RWPE1 (cell line): ENCODE results near the gene TBC1D4.

ENCODE experiments used
- CTCF ChIA-PET: fragments of 350-600 bp; sonication (Branson Sonifier 250); formaldehyde crosslinking; extraction: SDS; loops from one replicate; lab custom pipeline; 2021; lab: Yijun Ruan, JAX
- POLR2A ChIA-PET: fragments of 400-600 bp; formaldehyde crosslinking; extraction: SDS; loops from one replicate; lab custom pipeline; 2020; ENCODE audit warnings: antibody characterized with exemption; ENCODE audit not compliant: low non-redundant PET; lab: Yijun Ruan, JAX
- DNase-seq: peaks from one replicate; pipeline ENCODE4 v3.0.0; 2012; ENCODE audit warnings: low spot score
- H3K27ac ChIP-seq: fragments of 450-650 bp; 2 replicates; pipeline ENCODE4 v1.5.1; 2017
- TF ChIP-seq, protein P1 (sequence below): fragments of 450-650 bp; conservative IDR thresholded peaks from 2 replicates; pipeline ENCODE4 v1.5.1; 2017; ENCODE audit warnings: low read depth, mild to moderate bottlenecking

The TBC1D4 gene

DNA sequence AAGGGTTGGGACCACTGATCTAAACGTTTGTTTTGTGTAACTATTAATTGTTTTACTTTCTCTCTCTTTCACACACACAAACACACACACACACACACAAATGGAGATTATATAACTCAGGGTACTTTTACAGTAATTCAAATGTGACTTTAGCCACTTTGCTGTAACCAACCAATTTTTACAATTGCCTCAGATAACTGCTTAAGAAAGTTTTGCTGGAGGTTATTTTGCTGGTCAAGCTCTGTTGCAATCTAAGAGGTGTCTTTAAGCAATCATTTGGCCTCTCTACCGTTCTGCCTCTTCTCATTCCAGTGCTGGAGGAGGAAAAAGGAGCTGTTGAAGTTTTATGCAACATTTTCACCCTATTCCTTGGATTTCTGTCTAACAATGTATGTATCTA is 63.0 kb downstream of the TBC1D4 start:
- ChIA-PET CTCF (no interaction called here), POLR2A (no interaction called here)
- no peak overlapping the region for H3K27ac ChIP-seq
- no peak for DNase-seq
- TF ChIP-seq, protein P1, sequence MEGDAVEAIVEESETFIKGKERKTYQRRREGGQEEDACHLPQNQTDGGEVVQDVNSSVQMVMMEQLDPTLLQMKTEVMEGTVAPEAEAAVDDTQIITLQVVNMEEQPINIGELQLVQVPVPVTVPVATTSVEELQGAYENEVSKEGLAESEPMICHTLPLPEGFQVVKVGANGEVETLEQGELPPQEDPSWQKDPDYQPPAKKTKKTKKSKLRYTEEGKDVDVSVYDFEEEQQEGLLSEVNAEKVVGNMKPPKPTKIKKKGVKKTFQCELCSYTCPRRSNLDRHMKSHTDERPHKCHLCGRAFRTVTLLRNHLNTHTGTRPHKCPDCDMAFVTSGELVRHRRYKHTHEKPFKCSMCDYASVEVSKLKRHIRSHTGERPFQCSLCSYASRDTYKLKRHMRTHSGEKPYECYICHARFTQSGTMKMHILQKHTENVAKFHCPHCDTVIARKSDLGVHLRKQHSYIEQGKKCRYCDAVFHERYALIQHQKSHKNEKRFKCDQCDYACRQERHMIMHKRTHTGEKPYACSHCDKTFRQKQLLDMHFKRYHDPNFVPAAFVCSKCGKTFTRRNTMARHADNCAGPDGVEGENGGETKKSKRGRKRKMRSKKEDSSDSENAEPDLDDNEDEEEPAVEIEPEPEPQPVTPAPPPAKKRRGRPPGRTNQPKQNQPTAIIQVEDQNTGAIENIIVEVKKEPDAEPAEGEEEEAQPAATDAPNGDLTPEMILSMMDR, result no peak

DNA sequence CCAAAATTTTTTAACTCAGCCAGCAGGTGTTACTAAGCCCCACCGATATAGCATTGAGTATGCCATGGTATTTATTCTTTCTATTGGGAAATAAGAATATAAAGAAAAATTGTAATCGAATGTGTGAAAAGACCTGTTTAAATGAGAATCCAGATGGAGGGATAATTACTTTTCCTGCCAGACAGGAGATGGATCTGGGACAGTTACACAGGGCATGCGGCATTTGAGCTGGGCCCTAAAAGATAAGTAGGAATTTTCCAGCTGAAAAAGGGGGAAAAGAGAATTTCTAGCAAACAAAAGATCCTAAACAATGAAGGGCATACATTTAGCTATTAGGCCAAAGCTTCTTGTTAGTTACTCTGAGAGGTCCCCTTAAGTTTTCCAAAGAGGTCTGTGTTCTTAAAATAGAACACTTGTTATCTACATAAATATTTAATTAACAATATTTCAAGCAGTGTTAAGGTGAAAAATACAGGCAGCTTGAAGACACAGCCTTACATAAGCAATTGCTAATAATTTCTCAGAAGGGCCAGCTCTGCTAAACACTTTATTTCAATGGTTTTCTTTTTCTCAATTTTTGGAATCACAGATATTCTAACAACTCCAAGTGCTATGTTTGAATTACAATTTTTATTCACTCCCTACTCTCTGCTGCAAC is 63.7 kb downstream of the TBC1D4 start:
- POLR2A ChIA-PET, result no interaction called here
- no peak overlapping the region for H3K27ac ChIP-seq
- CTCF ChIA-PET, result interaction anchor here (0.6 to 0.8 kb wide), 2 partner anchors 64 to 1519 kb away, joined by 3 to 5 read pairs; partner anchors contain the start of gene TBC1D4
- TF ChIP-seq, protein P1, result no peak
- no peak for DNase-seq

DNA sequence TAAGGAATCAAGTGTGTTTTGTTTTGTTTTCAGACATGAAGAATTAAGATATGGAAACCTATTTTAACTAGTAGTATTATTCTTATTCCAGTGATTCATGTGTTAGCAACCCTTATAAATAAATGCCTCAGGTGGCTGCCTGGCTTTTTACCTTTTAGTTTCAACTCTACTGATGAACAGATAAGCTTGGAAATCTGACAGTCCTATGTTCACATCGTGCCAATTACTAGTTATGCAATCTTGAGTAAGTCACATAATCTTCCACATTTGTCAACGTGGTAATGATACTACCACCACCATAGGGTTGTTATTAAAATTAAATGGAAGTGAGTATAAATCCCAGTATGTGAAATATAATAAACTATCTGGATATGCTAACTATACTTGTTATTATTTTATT is 64.3 kb downstream of the TBC1D4 start:
- ChIA-PET CTCF (interaction anchor here (0.6 to 0.8 kb wide), 2 partner anchors 65 to 1520 kb away, joined by 3 to 5 read pairs; partner anchors contain the start of gene TBC1D4), POLR2A (no interaction called here)
- DNase-seq, result peak; percentile 13
- TF ChIP-seq, protein P1, result no peak
- H3K27ac ChIP-seq, result peak overlapping the region; percentile 76; the same call in 1 of the 2 replicates

DNA sequence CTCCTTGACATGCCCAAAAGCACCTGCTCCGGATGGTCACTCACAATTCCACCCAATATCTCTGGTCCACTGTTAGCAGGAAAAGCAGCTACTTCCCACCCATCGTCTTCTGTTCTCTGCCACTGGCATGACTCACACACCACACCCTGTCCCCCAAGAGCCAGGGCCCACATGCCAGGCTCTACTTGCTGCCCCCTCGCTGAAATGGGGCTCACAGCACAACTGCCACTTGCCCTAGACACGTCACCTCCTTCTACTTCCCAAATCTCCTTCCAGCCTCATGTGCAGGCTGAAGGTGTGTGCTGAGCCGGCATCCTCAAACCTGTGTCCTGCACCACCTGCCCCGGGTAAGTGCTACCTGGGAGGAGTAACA is 65.0 kb downstream of the TBC1D4 start:
- H3K27ac ChIP-seq, result peak overlapping the region; percentile 76
- CTCF ChIA-PET, result no interaction called here
- DNase-seq, result no peak
- POLR2A ChIA-PET, result no interaction called here
- TF ChIP-seq, protein P1, result no peak

DNA sequence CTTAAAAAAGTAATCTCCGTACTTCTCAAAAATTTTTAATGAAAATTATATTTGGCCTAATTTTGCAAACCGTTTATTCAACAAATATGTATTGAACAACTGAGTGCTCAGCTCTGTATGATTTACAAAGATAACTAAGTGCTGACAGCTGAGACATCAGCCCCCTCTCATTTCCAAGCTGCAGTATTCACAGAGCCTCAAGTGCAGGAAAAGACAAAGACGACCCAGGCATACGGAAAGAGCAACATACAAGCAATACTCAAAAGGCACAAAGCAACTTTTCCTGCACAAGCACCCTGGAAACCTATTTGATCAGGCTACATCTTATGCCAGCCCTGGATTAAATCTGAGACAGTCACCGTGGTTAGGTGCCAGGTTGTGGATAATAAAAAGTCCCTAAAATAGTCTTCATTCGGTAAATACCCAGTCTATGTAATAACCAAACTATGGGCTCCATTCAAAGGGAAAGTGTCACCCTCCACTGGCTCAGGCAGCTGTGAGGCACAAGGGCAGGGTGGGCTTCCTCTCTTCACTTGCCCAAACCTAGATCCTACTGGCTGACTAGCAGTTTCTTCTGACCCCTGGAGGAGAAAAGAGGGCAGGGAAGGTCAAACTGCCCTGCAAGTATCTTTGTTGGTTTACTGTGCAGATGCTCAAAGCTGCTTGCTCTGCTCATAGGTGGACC is 65.5 kb downstream of the TBC1D4 start:
- TF ChIP-seq, protein P1, result no peak
- no peak for DNase-seq
- ChIA-PET POLR2A (no interaction called here), CTCF (interaction anchor here (0.6 kb wide), 1 partner anchor 44 kb away, joined by 4 read pairs; no protein-coding TSS in a partner anchor)
- H3K27ac ChIP-seq, result peak overlapping the region; percentile 76

DNA sequence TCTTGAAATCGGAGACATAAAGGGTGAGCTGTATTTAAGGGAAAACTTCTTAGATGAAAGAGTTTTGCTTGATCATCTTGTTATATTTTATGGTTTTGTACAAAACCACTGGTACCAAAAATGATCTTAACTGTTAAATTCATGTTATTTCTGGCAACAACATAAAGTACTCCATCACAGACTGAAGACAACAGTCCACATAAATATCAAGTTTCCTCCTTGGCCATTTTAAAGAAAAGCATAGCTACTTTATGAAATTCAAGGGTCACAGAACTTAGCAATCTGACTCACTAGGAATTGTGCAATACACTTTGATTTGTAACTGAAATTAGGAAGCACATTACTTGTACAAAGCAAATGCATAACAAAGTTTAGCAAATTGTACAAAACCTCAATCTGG is 66.3 kb downstream of the TBC1D4 start:
- CTCF ChIA-PET, result interaction anchor here (0.6 kb wide), 1 partner anchor 45 kb away, joined by 6 read pairs; no protein-coding TSS in a partner anchor
- POLR2A ChIA-PET, result no interaction called here
- DNase-seq, result peak; percentile 20
- H3K27ac ChIP-seq, result no peak overlapping the region
- TF ChIP-seq, protein P1, result no peak
